ENCODE results near the gene TMPRSS13.

- TF ChIP-seq, protein P1, sequence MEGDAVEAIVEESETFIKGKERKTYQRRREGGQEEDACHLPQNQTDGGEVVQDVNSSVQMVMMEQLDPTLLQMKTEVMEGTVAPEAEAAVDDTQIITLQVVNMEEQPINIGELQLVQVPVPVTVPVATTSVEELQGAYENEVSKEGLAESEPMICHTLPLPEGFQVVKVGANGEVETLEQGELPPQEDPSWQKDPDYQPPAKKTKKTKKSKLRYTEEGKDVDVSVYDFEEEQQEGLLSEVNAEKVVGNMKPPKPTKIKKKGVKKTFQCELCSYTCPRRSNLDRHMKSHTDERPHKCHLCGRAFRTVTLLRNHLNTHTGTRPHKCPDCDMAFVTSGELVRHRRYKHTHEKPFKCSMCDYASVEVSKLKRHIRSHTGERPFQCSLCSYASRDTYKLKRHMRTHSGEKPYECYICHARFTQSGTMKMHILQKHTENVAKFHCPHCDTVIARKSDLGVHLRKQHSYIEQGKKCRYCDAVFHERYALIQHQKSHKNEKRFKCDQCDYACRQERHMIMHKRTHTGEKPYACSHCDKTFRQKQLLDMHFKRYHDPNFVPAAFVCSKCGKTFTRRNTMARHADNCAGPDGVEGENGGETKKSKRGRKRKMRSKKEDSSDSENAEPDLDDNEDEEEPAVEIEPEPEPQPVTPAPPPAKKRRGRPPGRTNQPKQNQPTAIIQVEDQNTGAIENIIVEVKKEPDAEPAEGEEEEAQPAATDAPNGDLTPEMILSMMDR (IDR thresholded peaks at IDR 0.05), result no peak
- TF ChIP-seq POLR2A (IDR thresholded peaks at IDR 0.05), result no peak
Observed at GRCh38 chr11:117976445-117976844, 47.2 kb upstream of the TMPRSS13 start.

Measured in esophagus squamous epithelium (tissue), 4 donors.